ENCODE results near the gene GRIA4.

DNA sequence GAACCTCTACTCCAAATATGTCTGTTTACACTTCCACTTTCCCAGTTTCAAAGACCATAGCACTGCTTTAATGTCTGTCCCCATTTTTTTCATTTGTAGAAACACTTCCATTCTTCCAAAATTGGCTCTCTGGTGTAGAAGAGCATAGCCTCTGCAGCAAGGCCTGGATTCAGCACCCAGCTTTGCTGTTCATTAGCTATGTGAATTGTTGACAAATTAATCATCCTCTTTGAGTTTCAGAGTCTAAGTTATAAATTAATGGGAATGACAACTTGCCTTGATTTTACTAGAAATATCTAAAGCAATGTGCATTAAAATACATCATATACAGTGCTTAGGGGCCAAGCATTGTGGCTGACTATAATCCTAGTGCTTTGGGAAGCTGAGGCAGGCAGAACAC is 22.4 kb downstream of the GRIA4 start:
- TF ChIP-seq EZH2 (IDR thresholded peaks at IDR 0.05; ENCODE audit: borderline replicate concordance) (no peak), EZH2phosphoT487 (IDR thresholded peaks at IDR 0.05; ENCODE audit: low read depth, severe bottlenecking, unreplicated experiment) (no peak)
- TF ChIP-seq, protein P1, sequence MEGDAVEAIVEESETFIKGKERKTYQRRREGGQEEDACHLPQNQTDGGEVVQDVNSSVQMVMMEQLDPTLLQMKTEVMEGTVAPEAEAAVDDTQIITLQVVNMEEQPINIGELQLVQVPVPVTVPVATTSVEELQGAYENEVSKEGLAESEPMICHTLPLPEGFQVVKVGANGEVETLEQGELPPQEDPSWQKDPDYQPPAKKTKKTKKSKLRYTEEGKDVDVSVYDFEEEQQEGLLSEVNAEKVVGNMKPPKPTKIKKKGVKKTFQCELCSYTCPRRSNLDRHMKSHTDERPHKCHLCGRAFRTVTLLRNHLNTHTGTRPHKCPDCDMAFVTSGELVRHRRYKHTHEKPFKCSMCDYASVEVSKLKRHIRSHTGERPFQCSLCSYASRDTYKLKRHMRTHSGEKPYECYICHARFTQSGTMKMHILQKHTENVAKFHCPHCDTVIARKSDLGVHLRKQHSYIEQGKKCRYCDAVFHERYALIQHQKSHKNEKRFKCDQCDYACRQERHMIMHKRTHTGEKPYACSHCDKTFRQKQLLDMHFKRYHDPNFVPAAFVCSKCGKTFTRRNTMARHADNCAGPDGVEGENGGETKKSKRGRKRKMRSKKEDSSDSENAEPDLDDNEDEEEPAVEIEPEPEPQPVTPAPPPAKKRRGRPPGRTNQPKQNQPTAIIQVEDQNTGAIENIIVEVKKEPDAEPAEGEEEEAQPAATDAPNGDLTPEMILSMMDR (IDR thresholded peaks at IDR 0.05; ENCODE audit: poor library complexity) = no peak
